ENCODE measurements around the gene SMR3B.

Gene SMR3B

DNA sequence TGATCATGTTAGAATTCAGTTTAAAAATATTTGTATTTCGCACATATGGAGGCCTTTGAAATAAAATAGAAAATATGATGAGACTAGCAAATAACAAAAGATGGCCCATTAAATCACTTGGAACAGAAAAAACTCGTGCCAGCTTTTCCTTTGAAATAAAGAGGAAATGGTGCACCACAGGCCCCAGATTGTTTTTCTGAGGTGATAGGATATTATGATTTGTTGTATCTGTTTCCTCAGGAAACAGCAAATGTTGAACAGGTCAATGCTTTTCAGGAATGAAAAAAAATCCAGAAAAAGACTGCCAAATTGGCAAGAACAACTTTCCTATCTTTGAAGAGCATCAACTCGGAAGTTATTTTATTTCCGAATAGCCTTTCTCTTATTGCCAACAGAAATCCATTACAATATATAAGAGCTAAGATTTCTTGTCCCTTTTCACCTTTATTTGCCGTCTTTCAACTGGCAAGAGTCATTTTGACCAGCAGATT lies at the start of gene SMR3B:
SMR3B (plus strand) TSS at position 441 of the 491 bp plus-strand sequence. CDS start 1,380 bp downstream, outside the sequence.
- H3K27me3 ChIP-seq (ENCODE audit: control insufficient read depth, insufficient read depth, low read length), result no peaks in the 10 kb centered on the region

DNA sequence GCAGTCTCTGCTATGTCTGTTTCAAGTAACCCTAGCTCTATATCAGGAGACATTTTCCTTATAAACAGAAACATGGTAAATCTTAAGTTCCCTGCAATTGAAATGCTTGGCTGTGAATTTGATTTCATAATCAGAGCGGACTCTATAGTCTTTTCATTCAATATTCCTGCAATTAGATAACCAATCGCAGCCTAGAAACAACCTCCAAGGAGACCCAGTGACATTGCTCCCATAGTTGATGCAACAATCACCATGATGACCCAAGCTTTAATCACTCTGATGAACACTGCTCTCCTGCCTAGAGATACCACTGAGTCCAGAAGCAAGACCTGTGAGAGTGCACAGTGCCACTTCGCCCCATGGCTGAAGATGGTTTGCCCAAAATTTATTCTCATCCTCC lies 48.2 kb upstream of the SMR3B start, which contains the start of gene CABS1:
CABS1 (plus strand) TSS at position 301 of the 400 bp plus-strand sequence; CDS start at position 360, 59 bp downstream.
- H3K36me3 ChIP-seq (ENCODE audit: control insufficient read depth, insufficient read depth, low read length), result no peaks in the 10 kb centered on the region
- H3K9me3 ChIP-seq (ENCODE audit: control insufficient read depth, low read length), result no peaks in the 10 kb centered on the region
- H3K9ac ChIP-seq (ENCODE audit: low read length), result no peak within 1 kb of the TSS
- no peak within 1 kb of the TSS for H3K4me3 ChIP-seq (ENCODE audit: low read length)
- H3K4me1 ChIP-seq (ENCODE audit: control insufficient read depth, insufficient read depth, low read length), result no peaks in the 10 kb centered on the region
- H3K27me3 ChIP-seq (ENCODE audit: control insufficient read depth, insufficient read depth, low read length), result no peaks in the 10 kb centered on the region

More for the DNA sequence above, at the start of gene SMR3B:
- no peaks in the 10 kb centered on the region for H3K4me1 ChIP-seq (ENCODE audit: control insufficient read depth, insufficient read depth, low read length)
- no peak within 1 kb of the TSS for H3K4me3 ChIP-seq (ENCODE audit: low read length)
- no peaks in the 10 kb centered on the region for H3K36me3 ChIP-seq (ENCODE audit: control insufficient read depth, insufficient read depth, low read length)
- H3K9me3 ChIP-seq (ENCODE audit: control insufficient read depth, low read length), result no peaks in the 10 kb centered on the region
- no peak within 1 kb of the TSS for H3K9ac ChIP-seq (ENCODE audit: low read length)

DNA sequence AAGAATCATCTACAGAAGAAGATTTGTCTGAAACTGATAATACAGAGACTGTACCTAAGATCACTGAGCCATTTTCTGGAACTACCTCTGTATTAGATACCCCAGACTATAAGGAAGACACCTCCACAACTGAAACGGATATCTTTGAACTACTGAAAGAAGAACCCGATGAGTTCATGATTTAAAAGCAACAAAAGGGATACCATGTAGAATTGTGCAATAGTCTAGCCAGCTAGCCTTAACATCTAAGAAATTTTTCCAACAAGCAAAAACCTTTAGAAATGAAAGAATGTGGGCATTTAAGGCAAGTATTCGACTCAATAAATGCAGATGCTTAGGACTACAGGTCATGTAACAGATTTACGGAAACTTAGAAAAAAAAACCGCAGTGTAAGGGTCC lies 46.9 kb upstream of the SMR3B start:
- Histone ChIP-seq H3K9ac (ENCODE audit: low read length) (no peak overlapping the region), H3K4me1 (ENCODE audit: control insufficient read depth, insufficient read depth, low read length) (no peaks in the 10 kb centered on the region), H3K9me3 (ENCODE audit: control insufficient read depth, low read length) (no peaks in the 10 kb centered on the region), H3K36me3 (ENCODE audit: control insufficient read depth, insufficient read depth, low read length) (no peaks in the 10 kb centered on the region), H3K27me3 (ENCODE audit: control insufficient read depth, insufficient read depth, low read length) (no peaks in the 10 kb centered on the region), H3K4me3 (ENCODE audit: low read length) (no peak overlapping the region)

DNA sequence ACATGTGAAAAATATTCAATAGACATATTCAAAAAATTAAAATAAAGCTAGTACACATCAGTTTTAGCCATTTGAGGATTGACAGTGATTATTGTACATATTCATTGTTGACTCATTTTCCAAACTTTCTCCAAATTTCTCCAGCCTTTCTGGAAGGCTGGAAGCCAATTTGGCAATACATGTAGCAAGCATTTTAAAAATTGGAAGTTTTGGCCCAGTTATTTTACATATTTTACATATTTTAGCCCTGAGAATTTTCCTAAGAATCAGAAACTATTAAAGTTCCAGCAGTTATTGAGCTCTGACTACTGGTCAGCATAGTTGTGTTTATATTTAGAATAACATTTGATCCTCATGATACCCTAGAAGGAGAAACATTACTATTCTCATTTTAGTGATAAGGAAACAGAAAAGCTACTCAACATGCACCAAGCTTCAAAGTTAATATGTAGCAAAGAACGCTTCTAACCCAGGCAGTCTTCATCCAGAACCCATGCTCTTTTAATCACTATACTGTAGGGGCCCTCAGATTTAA lies 45.0 kb upstream of the SMR3B start:
- H3K9me3 ChIP-seq (ENCODE audit: control insufficient read depth, low read length), result no peaks in the 10 kb centered on the region
- H3K4me3 ChIP-seq (ENCODE audit: low read length), result no peak overlapping the region
- H3K4me1 ChIP-seq (ENCODE audit: control insufficient read depth, insufficient read depth, low read length), result no peaks in the 10 kb centered on the region
- no peaks in the 10 kb centered on the region for H3K36me3 ChIP-seq (ENCODE audit: control insufficient read depth, insufficient read depth, low read length)
- no peak overlapping the region for H3K9ac ChIP-seq (ENCODE audit: low read length)
- no peaks in the 10 kb centered on the region for H3K27me3 ChIP-seq (ENCODE audit: control insufficient read depth, insufficient read depth, low read length)

DNA sequence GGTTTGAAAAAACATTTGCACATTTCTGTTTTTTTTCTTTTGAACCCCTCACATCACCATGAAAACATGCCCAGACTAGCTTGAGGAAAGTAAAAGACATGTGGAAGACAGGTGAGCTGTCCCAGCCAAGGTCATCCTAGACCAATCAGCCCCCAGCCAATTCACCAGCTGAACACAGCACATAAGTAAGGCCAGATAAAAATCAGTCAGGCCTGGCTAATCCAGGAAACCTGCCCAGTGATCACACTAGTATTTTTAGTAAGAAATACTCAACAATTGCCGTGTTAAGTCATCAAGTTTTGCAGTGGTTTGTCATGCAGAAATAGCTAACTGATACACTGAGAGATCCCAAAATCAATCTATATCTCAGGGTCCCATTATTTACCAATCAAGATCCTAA lies 26.7 kb upstream of the SMR3B start:
- Histone ChIP-seq H3K9me3 (ENCODE audit: control insufficient read depth, low read length) (no peaks in the 10 kb centered on the region), H3K4me1 (ENCODE audit: control insufficient read depth, insufficient read depth, low read length) (no peaks in the 10 kb centered on the region), H3K36me3 (ENCODE audit: control insufficient read depth, insufficient read depth, low read length) (no peaks in the 10 kb centered on the region), H3K9ac (ENCODE audit: low read length) (no peak overlapping the region), H3K27me3 (ENCODE audit: control insufficient read depth, insufficient read depth, low read length) (no peaks in the 10 kb centered on the region), H3K4me3 (ENCODE audit: low read length) (no peak overlapping the region)

DNA sequence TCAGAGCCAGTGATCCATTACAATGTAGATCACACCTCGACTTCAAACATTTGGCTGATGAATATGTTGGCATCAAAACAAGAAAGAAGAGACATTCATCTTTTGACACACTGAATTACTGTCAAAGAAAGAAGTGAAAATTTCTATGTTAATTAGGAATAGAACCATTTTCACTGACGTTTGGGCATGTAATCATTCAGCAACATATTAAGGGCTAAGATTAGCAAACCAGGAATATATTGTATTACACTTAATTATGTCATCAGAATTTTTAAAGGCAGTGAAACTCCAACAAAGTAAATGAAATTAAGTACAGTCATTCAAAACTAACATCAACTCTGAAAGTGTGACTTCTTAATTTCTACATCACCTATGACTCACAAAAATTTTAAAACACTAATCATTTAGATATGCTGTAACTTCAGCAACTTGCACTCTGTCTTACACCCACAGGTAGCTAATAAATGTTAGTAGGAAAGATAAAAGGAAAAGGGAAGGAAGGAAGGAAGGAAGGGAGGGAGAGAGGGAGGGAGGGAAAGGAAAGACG lies 23.7 kb upstream of the SMR3B start:
- no peaks in the 10 kb centered on the region for H3K27me3 ChIP-seq (ENCODE audit: control insufficient read depth, insufficient read depth, low read length)
- H3K9me3 ChIP-seq (ENCODE audit: control insufficient read depth, low read length), result no peaks in the 10 kb centered on the region
- no peaks in the 10 kb centered on the region for H3K36me3 ChIP-seq (ENCODE audit: control insufficient read depth, insufficient read depth, low read length)
- no peak overlapping the region for H3K4me3 ChIP-seq (ENCODE audit: low read length)
- no peak overlapping the region for H3K9ac ChIP-seq (ENCODE audit: low read length)
- no peaks in the 10 kb centered on the region for H3K4me1 ChIP-seq (ENCODE audit: control insufficient read depth, insufficient read depth, low read length)

DNA sequence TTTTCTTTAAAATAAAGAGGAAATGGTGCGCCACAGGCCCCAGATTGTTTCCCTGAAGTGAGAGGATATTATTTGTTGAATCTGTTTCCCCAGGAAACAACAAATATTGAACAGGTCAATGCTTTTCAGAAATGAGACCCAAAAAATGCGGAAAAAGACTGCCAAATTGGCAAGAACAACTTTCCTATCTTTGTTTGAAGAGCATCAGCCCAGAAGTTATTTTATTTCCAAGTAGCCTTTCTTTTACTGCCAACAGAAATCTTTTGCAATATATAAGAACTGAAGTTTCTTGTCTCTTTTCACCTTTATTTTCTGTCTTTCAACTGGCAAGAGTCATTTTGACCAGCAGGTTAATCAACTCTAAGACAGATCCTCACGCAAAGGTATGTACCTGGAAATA lies 22.5 kb upstream of the SMR3B start, which contains the start of gene SMR3A:
SMR3A (plus strand) TSS at position 301 of the 400 bp plus-strand sequence. CDS start 1,356 bp downstream, outside the sequence.
- H3K27me3 ChIP-seq (ENCODE audit: control insufficient read depth, insufficient read depth, low read length), result no peaks in the 10 kb centered on the region
- H3K4me1 ChIP-seq (ENCODE audit: control insufficient read depth, insufficient read depth, low read length), result no peaks in the 10 kb centered on the region
- no peaks in the 10 kb centered on the region for H3K36me3 ChIP-seq (ENCODE audit: control insufficient read depth, insufficient read depth, low read length)
- no peaks in the 10 kb centered on the region for H3K9me3 ChIP-seq (ENCODE audit: control insufficient read depth, low read length)
- H3K4me3 ChIP-seq (ENCODE audit: low read length), result no peak within 1 kb of the TSS
- no peak within 1 kb of the TSS for H3K9ac ChIP-seq (ENCODE audit: low read length)

DNA sequence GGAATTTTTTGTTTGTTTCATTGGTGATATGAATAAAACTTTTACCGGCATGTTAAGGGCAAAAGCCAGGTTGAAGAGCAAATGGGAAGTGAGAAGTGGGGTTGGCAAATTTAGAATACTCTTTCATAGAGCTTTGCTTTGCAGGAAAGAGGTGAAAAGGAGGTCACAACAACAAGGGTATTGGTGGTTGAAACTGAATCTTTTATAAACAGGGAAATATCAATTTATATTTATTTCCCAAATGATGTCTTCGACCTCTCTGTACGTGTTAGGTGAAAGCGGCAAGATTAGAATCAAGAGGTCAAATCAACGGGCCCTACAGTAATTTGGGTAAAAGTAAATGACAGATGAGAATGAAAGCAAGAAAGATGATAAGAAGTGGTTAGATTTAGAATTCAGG lies 18.9 kb upstream of the SMR3B start:
- no peak overlapping the region for H3K4me3 ChIP-seq (ENCODE audit: low read length)

DNA sequence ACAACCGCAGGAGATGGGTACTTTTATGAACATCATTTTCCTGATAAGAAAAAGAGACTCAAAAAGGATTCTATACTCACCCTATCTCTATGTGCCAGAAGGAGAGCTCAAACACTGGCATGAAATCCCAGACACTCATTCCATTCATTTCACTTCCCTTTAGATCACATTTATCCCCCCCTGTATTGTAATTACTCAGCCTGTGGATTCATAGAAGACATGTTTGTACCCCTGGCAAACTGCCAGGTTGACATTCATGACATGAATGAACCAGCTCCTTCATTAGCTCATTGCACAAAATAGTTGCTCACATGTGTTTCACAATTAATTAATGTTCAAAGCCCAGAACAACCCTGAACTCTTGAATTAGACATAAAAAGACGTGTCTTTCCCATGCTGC lies 17.5 kb upstream of the SMR3B start:
- no peaks in the 10 kb centered on the region for H3K4me1 ChIP-seq (ENCODE audit: control insufficient read depth, insufficient read depth, low read length)

More for the DNA sequence above, 18.9 kb upstream of the SMR3B start:
- Histone ChIP-seq H3K9me3 (ENCODE audit: control insufficient read depth, low read length) (no peaks in the 10 kb centered on the region), H3K9ac (ENCODE audit: low read length) (no peak overlapping the region), H3K27me3 (ENCODE audit: control insufficient read depth, insufficient read depth, low read length) (no peaks in the 10 kb centered on the region), H3K36me3 (ENCODE audit: control insufficient read depth, insufficient read depth, low read length) (no peaks in the 10 kb centered on the region), H3K4me1 (ENCODE audit: control insufficient read depth, insufficient read depth, low read length) (no peaks in the 10 kb centered on the region)

DNA sequence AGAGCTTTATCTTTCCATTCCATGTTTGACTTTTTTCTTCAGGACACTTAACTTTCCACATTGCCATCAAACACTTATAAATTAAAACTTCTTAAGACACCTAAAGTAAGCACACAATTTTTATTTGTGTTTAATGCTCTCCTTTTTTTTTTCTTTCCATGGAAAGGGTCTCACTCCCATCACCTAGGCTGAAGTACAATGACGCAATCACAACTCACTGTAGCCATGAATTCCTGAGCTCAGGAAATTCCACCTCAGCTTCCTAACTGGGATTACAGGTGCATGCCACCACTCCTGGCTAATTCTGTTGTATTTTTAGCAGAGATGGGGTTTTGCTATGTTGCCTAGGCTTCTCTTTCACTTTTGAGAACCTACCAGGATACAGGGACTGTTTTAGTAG lies 15.1 kb upstream of the SMR3B start:
- Histone ChIP-seq H3K9me3 (ENCODE audit: control insufficient read depth, low read length) (no peaks in the 10 kb centered on the region), H3K36me3 (ENCODE audit: control insufficient read depth, insufficient read depth, low read length) (no peaks in the 10 kb centered on the region)

More for the DNA sequence above, 17.5 kb upstream of the SMR3B start:
- no peaks in the 10 kb centered on the region for H3K9me3 ChIP-seq (ENCODE audit: control insufficient read depth, low read length)
- H3K36me3 ChIP-seq (ENCODE audit: control insufficient read depth, insufficient read depth, low read length), result no peaks in the 10 kb centered on the region
- H3K4me3 ChIP-seq (ENCODE audit: low read length), result no peak overlapping the region
- no peak overlapping the region for H3K9ac ChIP-seq (ENCODE audit: low read length)
- H3K27me3 ChIP-seq (ENCODE audit: control insufficient read depth, insufficient read depth, low read length), result no peaks in the 10 kb centered on the region

DNA sequence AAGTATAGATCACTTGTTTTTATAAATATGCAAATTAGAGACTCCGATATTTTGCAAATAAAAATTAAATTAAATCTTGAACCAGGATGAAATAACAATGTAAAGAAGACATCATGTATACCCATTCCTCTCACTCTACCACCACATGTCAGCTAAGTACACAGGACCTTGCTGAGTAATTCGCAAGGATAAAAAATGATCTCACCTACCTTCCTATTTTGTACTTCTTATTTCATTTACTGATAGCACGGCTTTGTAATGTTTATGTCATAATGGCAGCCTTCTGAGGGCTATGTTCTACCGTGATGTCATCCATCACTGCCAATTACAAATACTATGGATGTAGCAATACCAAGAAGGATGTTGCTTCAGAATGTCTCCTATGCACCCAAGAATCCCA lies 10.9 kb upstream of the SMR3B start:
- no peak overlapping the region for H3K4me3 ChIP-seq (ENCODE audit: low read length)
- no peaks in the 10 kb centered on the region for H3K4me1 ChIP-seq (ENCODE audit: control insufficient read depth, insufficient read depth, low read length)
- H3K9ac ChIP-seq (ENCODE audit: low read length), result no peak overlapping the region
- no peaks in the 10 kb centered on the region for H3K36me3 ChIP-seq (ENCODE audit: control insufficient read depth, insufficient read depth, low read length)
- no peaks in the 10 kb centered on the region for H3K9me3 ChIP-seq (ENCODE audit: control insufficient read depth, low read length)
- no peaks in the 10 kb centered on the region for H3K27me3 ChIP-seq (ENCODE audit: control insufficient read depth, insufficient read depth, low read length)

More for the DNA sequence above, 15.1 kb upstream of the SMR3B start:
- Histone ChIP-seq H3K4me1 (ENCODE audit: control insufficient read depth, insufficient read depth, low read length) (no peaks in the 10 kb centered on the region), H3K27me3 (ENCODE audit: control insufficient read depth, insufficient read depth, low read length) (no peaks in the 10 kb centered on the region), H3K9ac (ENCODE audit: low read length) (no peak overlapping the region), H3K4me3 (ENCODE audit: low read length) (no peak overlapping the region)

DNA sequence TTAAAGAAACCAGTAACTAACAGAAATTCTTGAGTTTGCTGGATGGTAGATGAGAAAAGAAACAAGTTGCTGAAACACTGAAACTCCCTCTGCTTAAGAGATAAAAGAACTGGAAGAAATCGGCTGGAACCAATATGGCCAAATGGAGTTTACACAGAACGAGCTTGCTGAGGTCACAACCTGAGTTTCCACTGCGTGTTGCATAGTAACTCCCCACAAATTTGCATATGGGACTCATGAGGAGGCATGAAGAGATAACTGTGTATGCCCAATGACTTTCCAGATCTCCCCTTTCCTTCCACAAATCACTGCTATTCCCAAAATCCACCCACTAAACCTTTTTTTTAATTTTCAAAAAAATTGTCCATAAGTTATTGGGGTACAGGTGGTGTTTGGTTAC lies 10.2 kb upstream of the SMR3B start:
- H3K9me3 ChIP-seq (ENCODE audit: control insufficient read depth, low read length), result no peaks in the 10 kb centered on the region
- no peaks in the 10 kb centered on the region for H3K36me3 ChIP-seq (ENCODE audit: control insufficient read depth, insufficient read depth, low read length)
- no peak overlapping the region for H3K4me3 ChIP-seq (ENCODE audit: low read length)
- H3K27me3 ChIP-seq (ENCODE audit: control insufficient read depth, insufficient read depth, low read length), result no peaks in the 10 kb centered on the region
- H3K9ac ChIP-seq (ENCODE audit: low read length), result no peak overlapping the region
- H3K4me1 ChIP-seq (ENCODE audit: control insufficient read depth, insufficient read depth, low read length), result no peaks in the 10 kb centered on the region

All from mucosa of stomach (tissue), 1 donor.